Transverse colon (tissue), 4 donors: Measurements from ENCODE around the gene SNAPC1. TPM values are rescaled to one million over a fixed set of nuclear protein-coding genes. Genes with fewer than 3 reads are reported as not detected.

Source experiments
- DNase-seq: peaks from one replicate; pipeline ENCODE4 v3.0.0-alpha.2; 2019
- H3K27ac ChIP-seq, 4 donors: fragments of 200-600 bp; sonication (generic); 2 replicates each; pipeline ENCODE4 v1.5.1; 2016 to 2018; ENCODE audit warnings: inconsistent platforms in 4 of 4
- H3K27me3 ChIP-seq: fragments of 200-600 bp; sonication (generic); 2 replicates; pipeline ENCODE4 v1.5.1; 2017; ENCODE audit warnings: inconsistent platforms
- H3K36me3 ChIP-seq, 4 donors: fragments of 200-600 bp; sonication (generic); 2 replicates each; pipeline ENCODE4 v1.5.1; 2017 to 2019; ENCODE audit warnings: inconsistent platforms in 4 of 4
- H3K4me1 ChIP-seq, 4 donors: fragments of 200-600 bp; sonication (generic); 2 replicates each; pipeline ENCODE4 v1.5.1; 2017 to 2020; ENCODE audit warnings: inconsistent platforms in 4 of 4
- H3K4me3 ChIP-seq, 4 donors: fragments of 200-600 bp; sonication (generic); 1 replicate in 1 of 4; 2 replicates in 3 of 4; pipeline versions ENCODE4 v1.5.1 to v1.6.1; 2017 to 2019; ENCODE audit warnings: inconsistent platforms in 4 of 4
- H3K9me3 ChIP-seq, 2 donors: fragments of 200-600 bp; sonication (generic); 2 replicates each; pipeline ENCODE4 v1.5.1; 2017 to 2019; ENCODE audit warnings: inconsistent platforms in 2 of 2
- EP300 ChIP-seq: sonication (generic); formaldehyde crosslinking; IDR thresholded peaks from one replicate; pipeline ENCODE4 v1.6.1; 2017; ENCODE audit warnings: antibody characterized with exemption, low read depth
- POLR2A ChIP-seq: fragments of 450-650 bp; IDR thresholded peaks from one replicate; pipeline ENCODE4 v1.6.1; 2016; ENCODE audit warnings: antibody characterized with exemption, mild to moderate bottlenecking, moderate library complexity
- POLR2AphosphoS5 ChIP-seq, 3 donors: sonication (generic); formaldehyde crosslinking; IDR thresholded peaks; one replicate each; pipeline ENCODE4 v1.6.1; 2016; ENCODE audit warnings: antibody characterized with exemption in 3 of 3
- WGBS, 2 donors: methylation state at CpG; one replicate each; pipeline ENCODE4 v1.1.5; 2018; ENCODE audit warnings: low coverage in 1 of 2; 5-methylcytosine and 5-hydroxymethylcytosine counted together
- in situ Hi-C, 4 donors: fragments of 200-750 bp; cut with MboI; loops; one replicate each; pipeline versions ENCODE4 v1.15.0 to v1.15.1; 2017; ENCODE audit warnings: low sequenced_read_pairs in 3 of 4, low pct_ligation_motif_present in 1 of 4, low pct_unique_long_range_greater_than_20kb in 1 of 4
- intact Hi-C: fragments of 100-400 bp; cut with DNase I; formaldehyde crosslinking; loops from one replicate; pipeline ENCODE4 v1.15.1; 2023; ENCODE audit warnings: low total_unique reads
- total RNA-seq, 4 donors: library from RNA; depleted of rRNA; stranded (reverse); fragments of >200 nt; gene quantifications; one replicate each; pipeline ENCODE4 v1.1.0, GENCODE V29; 2016
- TF ChIP-seq, protein P1 (sequence below), 5 experiments: fragments of 200-600 bp in 3 of 5; fragments of 450-650 bp in 2 of 5; sonication (generic) in 3 of 5; IDR thresholded peaks; 1 replicate in 2 of 5; 2 replicates in 3 of 5; pipeline ENCODE4 v1.5.1; 2016 to 2017; ENCODE audit warnings: antibody characterized with exemption in 5 of 5, inconsistent platforms in 3 of 5, mild to moderate bottlenecking in 2 of 5, moderate library complexity in 1 of 5

The SNAPC1 gene
- total RNA-seq, 4 donors from 2014 or later: 0.20 to 5.1 (median 3.8) TPM; not detected in 1

DNA sequence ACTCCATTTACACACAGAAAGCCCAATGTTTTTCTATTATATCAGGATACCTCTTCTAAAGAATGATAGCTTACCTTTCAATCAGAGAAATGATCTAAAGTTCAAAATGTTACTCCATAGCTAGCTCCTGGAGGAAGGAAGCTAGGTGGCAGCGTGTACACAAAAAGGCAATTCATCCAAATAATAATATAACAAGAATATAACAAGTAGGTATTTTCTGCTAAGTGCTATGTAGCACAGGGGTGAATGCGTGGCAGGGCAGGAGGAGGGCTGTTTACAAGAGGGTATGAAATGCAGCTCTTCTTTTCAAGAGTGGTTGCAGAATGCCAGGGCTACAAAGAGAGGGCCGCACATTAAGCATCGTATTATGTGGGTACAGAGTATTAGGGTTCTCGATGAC is 663 bp upstream of the SNAPC1 start:
- WGBS, 2 donors: 55 to 90% methylated on average over 1 to 5 of the region's 5 CpGs
- intact Hi-C loops (loop anchor here (10.0 kb wide), 1 partner anchor 67 kb away; the partner anchor contains the start of gene HIF1A), in situ Hi-C loops (no loop called here)

DNA sequence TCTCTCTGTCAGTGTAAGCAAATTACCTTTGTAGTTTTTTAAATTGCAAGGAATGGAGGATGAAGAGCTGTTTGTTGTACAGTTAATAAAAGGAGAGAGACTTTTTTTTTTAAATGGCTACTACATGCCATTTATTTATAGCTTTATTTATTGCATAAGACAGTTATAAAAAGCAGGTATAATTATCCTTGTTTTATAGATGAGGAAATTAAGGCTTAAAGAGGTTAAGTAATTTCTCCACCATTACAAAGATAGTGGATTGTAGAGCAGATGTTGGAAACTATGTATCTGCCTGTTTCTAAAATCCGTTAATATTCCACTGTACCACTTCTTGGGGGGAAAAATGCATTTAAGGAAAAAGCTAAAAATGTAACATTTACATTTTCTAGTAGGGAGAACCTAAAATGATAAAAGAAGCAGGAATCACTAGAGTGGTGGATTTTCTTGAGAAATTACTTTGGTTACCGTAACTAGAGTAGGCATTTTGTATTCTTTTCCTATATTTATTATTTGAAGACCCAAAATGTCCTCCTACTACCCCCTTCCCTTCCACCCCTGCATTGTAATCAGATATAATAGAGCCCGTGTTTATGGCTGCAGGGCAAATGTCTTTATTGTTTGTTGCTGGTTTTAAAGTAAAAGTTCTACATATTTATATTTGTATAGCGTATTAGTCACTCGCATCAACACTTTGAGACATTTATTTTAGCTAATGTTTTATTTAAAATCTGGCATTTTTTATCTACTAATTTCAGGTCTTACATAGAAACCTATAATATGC is 2.3 kb downstream of the SNAPC1 start:
- in situ Hi-C loops (no loop called here), intact Hi-C loops (loop anchor here (10.0 kb wide), 1 partner anchor 70 kb away; the partner anchor contains the start of gene HIF1A)
- Histone ChIP-seq H3K4me1 (peaks cover 7 to 34% (median 13%) of the 10 kb centered on the region in 4 donors), H3K36me3 (peaks cover 0 to 5% (median 2%) of the 10 kb centered on the region in 4 donors), H3K4me3 (no peak overlapping the region), H3K27me3 (no peaks in the 10 kb centered on the region), H3K27ac (no peak overlapping the region), H3K9me3 (no peaks in the 10 kb centered on the region)
- DNase-seq: no peak
- TF ChIP-seq POLR2A: no peak
- TF ChIP-seq, protein P1, sequence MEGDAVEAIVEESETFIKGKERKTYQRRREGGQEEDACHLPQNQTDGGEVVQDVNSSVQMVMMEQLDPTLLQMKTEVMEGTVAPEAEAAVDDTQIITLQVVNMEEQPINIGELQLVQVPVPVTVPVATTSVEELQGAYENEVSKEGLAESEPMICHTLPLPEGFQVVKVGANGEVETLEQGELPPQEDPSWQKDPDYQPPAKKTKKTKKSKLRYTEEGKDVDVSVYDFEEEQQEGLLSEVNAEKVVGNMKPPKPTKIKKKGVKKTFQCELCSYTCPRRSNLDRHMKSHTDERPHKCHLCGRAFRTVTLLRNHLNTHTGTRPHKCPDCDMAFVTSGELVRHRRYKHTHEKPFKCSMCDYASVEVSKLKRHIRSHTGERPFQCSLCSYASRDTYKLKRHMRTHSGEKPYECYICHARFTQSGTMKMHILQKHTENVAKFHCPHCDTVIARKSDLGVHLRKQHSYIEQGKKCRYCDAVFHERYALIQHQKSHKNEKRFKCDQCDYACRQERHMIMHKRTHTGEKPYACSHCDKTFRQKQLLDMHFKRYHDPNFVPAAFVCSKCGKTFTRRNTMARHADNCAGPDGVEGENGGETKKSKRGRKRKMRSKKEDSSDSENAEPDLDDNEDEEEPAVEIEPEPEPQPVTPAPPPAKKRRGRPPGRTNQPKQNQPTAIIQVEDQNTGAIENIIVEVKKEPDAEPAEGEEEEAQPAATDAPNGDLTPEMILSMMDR (IDR thresholded peaks at IDR 0.05): no peak
- no peak for TF ChIP-seq POLR2AphosphoS5 (IDR thresholded peaks at IDR 0.05)
- no peak for TF ChIP-seq EP300
- WGBS, 2 donors: 85 to 87% methylated on average over 5 of the region's 5 CpGs

More for the DNA sequence above, 663 bp upstream of the SNAPC1 start:
- Histone ChIP-seq H3K4me3 (peak overlapping the region in 3 of 4 donors; percentile 69 to 76 (median 70)), H3K9me3 (no peaks in the 10 kb centered on the region), H3K27ac (peak overlapping the region; percentile 77 to 91 (median 86)), H3K36me3 (no peaks in the 10 kb centered on the region), H3K27me3 (no peaks in the 10 kb centered on the region), H3K4me1 (peaks cover 7 to 34% (median 13%) of the 10 kb centered on the region in 4 donors)
- TF ChIP-seq, protein P1 (IDR thresholded peaks at IDR 0.05): no peak
- TF ChIP-seq POLR2AphosphoS5 (IDR thresholded peaks at IDR 0.05): no peak
- no peak for TF ChIP-seq EP300
- no peak for TF ChIP-seq POLR2A
- no peak for DNase-seq

DNA sequence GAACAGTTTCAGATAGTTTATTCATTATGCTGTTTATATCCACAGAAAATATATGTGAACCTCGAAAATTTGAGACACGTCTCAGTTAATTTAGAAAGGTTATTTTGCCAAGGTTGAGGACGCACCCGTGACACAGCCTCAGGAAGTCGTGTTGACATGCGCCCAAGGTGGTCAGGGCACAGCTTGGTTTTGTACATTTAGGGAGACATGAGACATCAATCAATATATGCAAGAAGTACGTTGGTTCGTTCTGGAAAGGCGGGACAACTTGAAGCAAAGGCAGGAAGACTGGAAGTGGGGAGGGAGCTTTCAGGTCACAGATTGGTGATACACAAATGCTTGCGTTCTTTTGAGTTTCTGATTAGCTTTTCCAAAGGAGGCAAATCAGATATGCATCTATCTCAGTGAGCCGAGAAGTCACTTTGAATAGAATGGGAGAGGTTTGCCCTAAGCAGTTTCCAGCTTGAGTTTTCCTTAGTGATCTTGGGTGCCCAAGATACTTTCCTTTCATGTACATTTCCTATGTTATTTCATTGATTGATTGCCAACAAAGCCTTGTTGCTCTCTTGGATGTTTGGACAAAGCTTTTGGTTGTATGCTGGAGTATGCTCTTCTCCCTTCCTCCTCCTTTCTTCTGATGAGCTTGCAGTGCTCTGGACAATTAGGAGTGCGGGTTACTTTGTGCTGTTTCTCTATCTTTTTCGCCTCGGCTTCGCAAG is 3.2 kb downstream of the SNAPC1 start:
- in situ Hi-C loops (no loop called here), intact Hi-C loops (loop anchor here (10.0 kb wide), 1 partner anchor 71 kb away; the partner anchor contains the start of gene HIF1A)
- Histone ChIP-seq H3K27ac (no peak overlapping the region), H3K9me3 (no peaks in the 10 kb centered on the region), H3K27me3 (no peaks in the 10 kb centered on the region), H3K4me3 (no peak overlapping the region), H3K4me1 (peaks cover 7 to 34% (median 13%) of the 10 kb centered on the region in 4 donors), H3K36me3 (peaks cover 0 to 12% (median 5%) of the 10 kb centered on the region in 4 donors)
- whole genome bisulfite sequencing, 2 donors: 83 to 88% methylated on average over 14 to 15 of the region's 15 CpGs
- TF ChIP-seq EP300 (no peak), POLR2A (no peak), POLR2AphosphoS5 (IDR thresholded peaks at IDR 0.05) (no peak)
- TF ChIP-seq, protein P1 (IDR thresholded peaks at IDR 0.05): no peak
- no peak for DNase-seq

DNA sequence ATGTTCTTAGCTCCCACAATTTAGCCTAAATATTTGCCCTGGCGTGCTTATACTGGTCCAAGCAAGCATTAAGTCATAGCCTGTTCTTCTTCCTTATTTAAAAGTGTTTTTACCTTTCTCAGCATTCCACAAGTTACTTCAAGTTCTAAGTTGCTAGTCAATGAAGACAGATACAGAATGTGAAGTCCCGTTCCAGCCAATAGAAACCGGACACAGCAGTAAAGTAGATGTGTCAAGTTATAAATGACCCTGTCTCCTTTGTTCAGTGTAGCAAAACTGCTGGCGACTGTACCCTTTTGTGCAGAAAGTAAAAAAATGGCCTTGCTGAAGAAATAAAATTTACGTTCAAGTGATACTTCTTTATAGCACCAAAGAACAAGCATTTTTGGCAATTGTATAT is 3.9 kb downstream of the SNAPC1 start:
- H3K27me3 ChIP-seq: no peaks in the 10 kb centered on the region
- DNase-seq: no peak
- TF ChIP-seq, protein P1 (IDR thresholded peaks at IDR 0.05): no peak
- TF ChIP-seq POLR2A (no peak), POLR2AphosphoS5 (IDR thresholded peaks at IDR 0.05) (no peak), EP300 (no peak)
- H3K4me3 ChIP-seq: no peak overlapping the region
- intact Hi-C loops: loop anchor here (10.0 kb wide), 1 partner anchor 71 kb away; the partner anchor contains the start of gene HIF1A
- peaks cover 0 to 18% (median 6%) of the 10 kb centered on the region in 4 donors for H3K36me3 ChIP-seq
- in situ Hi-C loops: no loop called here
- no peak overlapping the region for H3K27ac ChIP-seq
- peaks cover 7 to 34% (median 13%) of the 10 kb centered on the region in 4 donors for H3K4me1 ChIP-seq
- WGBS, 2 donors: 88 to 89% methylated on average over 5 of the region's 5 CpGs
- H3K9me3 ChIP-seq: no peaks in the 10 kb centered on the region
